Measurements from ENCODE around the gene GMDS.

The GMDS gene

DNA sequence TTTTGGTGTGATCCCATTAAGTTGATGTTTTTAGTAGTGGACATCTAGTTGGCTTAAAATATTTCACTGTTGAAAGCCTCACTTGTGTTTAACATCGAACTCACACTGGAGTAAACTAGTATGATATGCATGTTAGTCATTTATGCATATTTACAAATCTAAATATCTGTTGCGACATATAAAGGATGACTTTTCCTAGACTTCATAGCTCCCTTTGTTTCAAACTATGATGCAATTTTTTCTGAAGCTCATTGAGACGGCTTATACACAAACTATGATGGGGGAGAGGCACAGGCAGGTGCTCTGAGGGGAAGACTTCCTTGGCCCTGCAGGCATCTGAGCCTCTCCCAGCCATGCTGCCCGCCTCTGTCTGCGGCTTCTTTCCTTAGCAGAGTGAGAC is 647.5 kb downstream of the GMDS start:
- H2AFZ ChIP-seq: no peak overlapping the region
- H3K4me2 ChIP-seq (ENCODE audit: low read length): no peak overlapping the region
- no peaks in the 10 kb centered on the region for H3K27me3 ChIP-seq (ENCODE audit: control insufficient read depth, insufficient read depth, low read length)
- H3K36me3 ChIP-seq (ENCODE audit: control insufficient read depth, insufficient read depth, low read length): no peaks in the 10 kb centered on the region
- H3K9ac ChIP-seq: no peak overlapping the region
- TF ChIP-seq, protein P1, sequence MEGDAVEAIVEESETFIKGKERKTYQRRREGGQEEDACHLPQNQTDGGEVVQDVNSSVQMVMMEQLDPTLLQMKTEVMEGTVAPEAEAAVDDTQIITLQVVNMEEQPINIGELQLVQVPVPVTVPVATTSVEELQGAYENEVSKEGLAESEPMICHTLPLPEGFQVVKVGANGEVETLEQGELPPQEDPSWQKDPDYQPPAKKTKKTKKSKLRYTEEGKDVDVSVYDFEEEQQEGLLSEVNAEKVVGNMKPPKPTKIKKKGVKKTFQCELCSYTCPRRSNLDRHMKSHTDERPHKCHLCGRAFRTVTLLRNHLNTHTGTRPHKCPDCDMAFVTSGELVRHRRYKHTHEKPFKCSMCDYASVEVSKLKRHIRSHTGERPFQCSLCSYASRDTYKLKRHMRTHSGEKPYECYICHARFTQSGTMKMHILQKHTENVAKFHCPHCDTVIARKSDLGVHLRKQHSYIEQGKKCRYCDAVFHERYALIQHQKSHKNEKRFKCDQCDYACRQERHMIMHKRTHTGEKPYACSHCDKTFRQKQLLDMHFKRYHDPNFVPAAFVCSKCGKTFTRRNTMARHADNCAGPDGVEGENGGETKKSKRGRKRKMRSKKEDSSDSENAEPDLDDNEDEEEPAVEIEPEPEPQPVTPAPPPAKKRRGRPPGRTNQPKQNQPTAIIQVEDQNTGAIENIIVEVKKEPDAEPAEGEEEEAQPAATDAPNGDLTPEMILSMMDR (IDR thresholded peaks at IDR 0.05): no peak
- H3K27ac ChIP-seq: no peak overlapping the region
- no peaks in the 10 kb centered on the region for H3K9me3 ChIP-seq (ENCODE audit: control insufficient read depth, low read length)
- H3K4me3 ChIP-seq (ENCODE audit: low read depth, low read length): no peak overlapping the region
- H3K79me2 ChIP-seq: no peaks in the 10 kb centered on the region
- H3K4me1 ChIP-seq: no peaks in the 10 kb centered on the region

DNA sequence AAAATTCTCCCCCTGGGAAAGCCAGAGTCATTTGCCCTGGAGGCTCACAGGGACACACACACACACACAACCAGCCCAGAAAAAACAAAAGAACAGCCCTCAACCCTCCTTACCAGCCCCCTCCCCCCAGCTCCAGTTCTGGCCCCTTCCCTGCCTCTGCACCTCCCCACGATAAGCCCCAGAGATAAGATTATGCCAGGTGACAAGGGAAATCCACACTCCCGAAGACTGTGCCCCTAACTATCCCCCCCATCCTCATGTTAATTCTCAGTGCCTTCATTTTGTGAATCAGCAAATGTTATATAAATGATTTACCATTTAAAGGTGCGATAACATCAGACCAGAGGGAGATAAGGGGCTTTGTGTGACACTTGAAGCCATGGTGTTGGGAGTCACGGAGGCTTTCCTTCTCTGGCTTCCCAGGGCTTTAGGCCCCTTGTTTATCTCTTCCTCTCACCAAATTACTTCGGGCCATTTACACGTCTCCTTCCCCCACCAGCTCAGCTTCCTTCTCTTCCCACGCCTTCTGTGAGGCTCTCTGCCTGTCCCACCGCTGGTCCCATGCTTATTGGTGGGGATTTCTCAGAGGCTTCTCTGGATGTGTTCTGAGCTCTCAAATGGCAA is 648.2 kb downstream of the GMDS start:
- Histone ChIP-seq H2AFZ (no peak overlapping the region), H3K27me3 (ENCODE audit: control insufficient read depth, insufficient read depth, low read length) (no peaks in the 10 kb centered on the region), H3K4me1 (no peaks in the 10 kb centered on the region), H3K79me2 (no peaks in the 10 kb centered on the region), H3K4me3 (ENCODE audit: low read depth, low read length) (no peak overlapping the region), H3K27ac (no peak overlapping the region), H3K36me3 (ENCODE audit: control insufficient read depth, insufficient read depth, low read length) (no peaks in the 10 kb centered on the region), H3K9ac (no peak overlapping the region), H3K4me2 (ENCODE audit: low read length) (no peak overlapping the region), H3K9me3 (ENCODE audit: control insufficient read depth, low read length) (no peaks in the 10 kb centered on the region)
- TF ChIP-seq, protein P1 (IDR thresholded peaks at IDR 0.05): no peak

DNA sequence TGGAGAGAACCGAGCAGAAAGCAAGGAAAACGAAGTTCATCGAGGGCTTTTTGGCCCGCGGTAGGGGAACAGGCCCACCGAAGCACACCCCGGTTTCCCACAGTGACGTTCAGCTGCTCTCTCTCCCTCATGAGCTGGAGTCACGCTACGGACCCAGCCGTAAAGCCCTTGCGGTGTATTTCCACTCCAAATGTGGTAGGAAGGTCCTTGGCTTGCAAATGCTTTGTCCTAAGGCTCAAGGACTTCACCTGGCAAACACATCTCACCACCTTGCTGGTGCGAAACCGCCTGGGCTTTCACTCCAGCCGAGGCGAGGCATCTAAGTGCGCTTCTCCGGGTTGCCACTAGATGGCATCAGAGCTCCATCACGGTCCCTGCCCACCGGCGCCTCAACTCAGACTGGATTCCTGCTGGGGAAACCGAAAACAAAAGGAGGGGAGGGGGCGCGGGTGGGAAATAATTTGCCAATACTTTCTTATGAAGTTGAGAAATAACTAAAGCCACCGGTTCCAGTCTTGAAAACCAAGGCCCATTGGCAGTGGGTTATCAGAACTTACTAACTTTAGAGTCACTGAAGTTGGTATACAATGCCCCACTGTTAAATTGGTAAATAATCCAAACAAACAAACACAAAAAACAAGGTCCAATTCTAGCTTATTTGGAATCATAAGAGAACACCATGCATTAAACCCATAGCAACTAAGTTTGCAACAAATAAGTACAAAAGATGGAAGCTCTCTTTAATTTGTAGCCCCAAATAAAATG is 649.1 kb downstream of the GMDS start:
- Histone ChIP-seq H3K4me1 (no peaks in the 10 kb centered on the region), H2AFZ (peak overlapping the region; percentile 40), H3K27ac (no peak overlapping the region), H3K4me2 (ENCODE audit: low read length) (peak overlapping the region; percentile 34), H3K79me2 (no peaks in the 10 kb centered on the region), H3K9me3 (ENCODE audit: control insufficient read depth, low read length) (no peaks in the 10 kb centered on the region), H3K36me3 (ENCODE audit: control insufficient read depth, insufficient read depth, low read length) (no peaks in the 10 kb centered on the region), H3K27me3 (ENCODE audit: control insufficient read depth, insufficient read depth, low read length) (no peaks in the 10 kb centered on the region), H3K4me3 (ENCODE audit: low read depth, low read length) (no peak overlapping the region), H3K9ac (no peak overlapping the region)
- TF ChIP-seq, protein P1 (IDR thresholded peaks at IDR 0.05): peak; percentile 95

DNA sequence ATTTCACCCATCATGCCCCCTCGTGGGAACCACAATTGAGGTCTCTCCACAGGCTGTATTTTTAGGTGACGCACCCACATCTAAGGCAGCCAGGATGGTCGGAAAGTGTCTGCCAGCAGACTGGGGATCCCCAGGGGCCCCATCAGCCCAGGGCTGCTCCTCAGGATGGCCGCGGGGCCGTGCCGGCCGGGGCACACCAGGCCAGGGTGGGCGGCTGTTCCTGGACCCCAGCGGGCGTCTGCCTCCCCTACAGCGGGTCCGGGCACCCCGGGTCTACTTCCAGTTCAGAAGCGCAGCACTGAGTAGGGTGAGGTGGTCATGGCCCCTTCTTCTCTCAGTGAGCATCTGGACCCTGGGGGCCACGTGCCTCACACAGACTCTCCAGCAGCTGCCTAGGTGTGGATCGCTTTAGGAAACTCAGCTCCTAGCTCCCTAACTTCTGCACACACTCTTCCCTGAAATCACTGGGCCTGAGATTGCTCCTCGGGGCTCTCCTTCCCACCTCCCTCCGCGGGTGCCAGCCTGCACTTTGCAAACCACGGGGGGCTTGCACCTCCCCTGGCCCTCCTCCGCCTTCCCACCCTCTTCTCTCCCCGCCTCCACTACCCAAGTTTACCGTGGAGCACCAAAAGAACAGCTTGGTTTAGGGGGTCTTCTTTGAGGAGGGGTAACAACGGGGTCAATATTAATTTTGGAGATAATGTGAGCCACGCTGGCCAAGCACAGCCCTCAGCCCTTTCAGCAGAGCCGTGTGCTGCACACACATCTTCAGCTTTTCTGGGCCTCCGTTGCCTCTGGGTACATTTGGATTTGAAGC is 649.9 kb downstream of the GMDS start:
- Histone ChIP-seq H3K27me3 (ENCODE audit: control insufficient read depth, insufficient read depth, low read length) (no peaks in the 10 kb centered on the region), H3K4me1 (no peaks in the 10 kb centered on the region), H3K27ac (no peak overlapping the region), H3K4me2 (ENCODE audit: low read length) (no peak overlapping the region), H3K9ac (no peak overlapping the region), H2AFZ (peak overlapping the region; percentile 40), H3K4me3 (ENCODE audit: low read depth, low read length) (no peak overlapping the region), H3K79me2 (no peaks in the 10 kb centered on the region), H3K9me3 (ENCODE audit: control insufficient read depth, low read length) (no peaks in the 10 kb centered on the region), H3K36me3 (ENCODE audit: control insufficient read depth, insufficient read depth, low read length) (no peaks in the 10 kb centered on the region)
- TF ChIP-seq, protein P1 (IDR thresholded peaks at IDR 0.05): no peak
